Measurements from ENCODE around the gene DNAJC3. TPM values are rescaled to one million over a fixed set of nuclear protein-coding genes. Genes with fewer than 3 reads are reported as not detected.

DNAJC3 gene
- total and polyA plus RNA-seq, 2 of the 8 experiments (the other 6 are each of a cell fraction or from before 2014, with no cell fraction given): 4.3 to 24.1 TPM

- H2AFZ ChIP-seq (ENCODE audit: low read length): no peak overlapping the region
- no peak overlapping the region for H2BK15ac ChIP-seq (ENCODE audit: low read length)
- no peak overlapping the region for H2AK5ac ChIP-seq (ENCODE audit: low read depth, low read length)
- no peak overlapping the region for H3K56ac ChIP-seq (replicated peaks; ENCODE audit: insufficient read length, low read depth, low read length)
- no peak overlapping the region for H3K18ac ChIP-seq (ENCODE audit: extremely low read depth, low read length)
- H3K23ac ChIP-seq (ENCODE audit: insufficient read length): no peak overlapping the region
- no peak overlapping the region for H4K8ac ChIP-seq (ENCODE audit: extremely low read depth, insufficient read depth, low read length)
- no peaks in the 10 kb centered on the region for H3K27me3 ChIP-seq (replicated peaks in 1 of 4; ENCODE audit: control insufficient read depth in 3 of 4, extremely low read depth in 1 of 4, insufficient read depth in 3 of 4, low read length in 3 of 4)
- no peaks in the 10 kb centered on the region for H4K20me1 ChIP-seq (replicated peaks in 1 of 2; ENCODE audit: control insufficient read depth in 1 of 2, insufficient read depth in 2 of 2, low read length in 2 of 2)
- no peak overlapping the region for H2BK12ac ChIP-seq (ENCODE audit: low read depth, low read length)
- H2BK120ac ChIP-seq (replicated peaks; ENCODE audit: low read depth, low read length): no peak overlapping the region
- no peak overlapping the region for H4K91ac ChIP-seq (replicated peaks; ENCODE audit: insufficient read length, low read length)
- FAIRE-seq (no peak), DNase-seq (ENCODE audit: low read depth in 1 of 2, low spot score in 2 of 2) (no peak)
- no peak for TF ChIP-seq GABPA (IDR thresholded peaks at IDR 0.05; ENCODE audit: borderline replicate concordance, insufficient read depth, low read length)
- no peak for TF ChIP-seq NANOG (IDR thresholded peaks at IDR 0.05; ENCODE audit: insufficient read depth, low read depth, low read length, poor library complexity, severe bottlenecking)
- no peak for TF ChIP-seq KDM1A (IDR thresholded peaks at IDR 0.05; ENCODE audit: borderline replicate concordance, low read length)
- no peak overlapping the region for H3K14ac ChIP-seq (ENCODE audit: insufficient read length)
- no peak overlapping the region for H3K4me2 ChIP-seq (ENCODE audit: insufficient read depth in 1 of 2, low read depth in 2 of 2, low read length in 2 of 2)
- no peak overlapping the region for H2BK20ac ChIP-seq (ENCODE audit: low read length)
- no peak overlapping the region for H3K4ac ChIP-seq (replicated peaks; ENCODE audit: insufficient read length, low read depth, low read length)
- H3K27ac ChIP-seq (ENCODE audit: low read depth, low read length): no peak overlapping the region
- no peaks in the 10 kb centered on the region for H3K79me2 ChIP-seq (ENCODE audit: control insufficient read depth in 1 of 2, insufficient read depth in 2 of 2, low read length in 2 of 2)
- peaks cover 4% of the 10 kb centered on the region in 2 experiments; a peak in 2 of 4 replicates for H3K9me3 ChIP-seq (ENCODE audit: insufficient read depth in 2 of 2, low read depth in 1 of 2, low read length in 1 of 2)
- H3K23me2 ChIP-seq (ENCODE audit: low read depth, low read length): no peaks in the 10 kb centered on the region
- 74% methylated on average over 1 of the region's 1 CpG; no CpG with 5 or more reads in 1 of the 2 experiments for WGBS, 2 experiments (ENCODE audit: extremely low coverage in 1 of 2, insufficient coverage in 1 of 2, insufficient read length in 1 of 2, insufficient replicate concordance in 2 of 2, low coverage in 1 of 2, low lambda C conversion rate in 2 of 2, missing lambda C conversion rate in 1 of 2)
- CTCF ChIA-PET (ENCODE audit: partially characterized antibody): interaction anchor here (0.6 to 8.4 kb wide), 60 partner anchors 10 to 1274 kb away, joined by 3 to 142 read pairs (median 4); partner anchors contain the start of genes DNAJC3 and DZIP1
- H3K4me1 ChIP-seq (replicated peaks in 1 of 4; ENCODE audit: control insufficient read depth in 3 of 4, insufficient read depth in 4 of 4, low read length in 3 of 4): no peaks in the 10 kb centered on the region
- H3K9ac ChIP-seq (replicated peaks in 1 of 4; ENCODE audit: extremely low read depth in 1 of 4, low read depth in 3 of 4, low read length in 3 of 4): no peak overlapping the region
- no peak overlapping the region for H4K5ac ChIP-seq (ENCODE audit: insufficient read length, low read depth, low read length)
- no peak overlapping the region for H2BK5ac ChIP-seq (ENCODE audit: low read depth, low read length)
- no peaks in the 10 kb centered on the region for H3K36me3 ChIP-seq (ENCODE audit: control insufficient read depth in 2 of 4, insufficient read depth in 4 of 4, low read length in 3 of 4)
- H3K79me1 ChIP-seq (ENCODE audit: low read depth, low read length): no peaks in the 10 kb centered on the region
- POLR2A ChIA-PET (ENCODE audit: partially characterized antibody): interaction anchor here (1.2 kb wide), 1 partner anchor 190 kb away, joined by 3 read pairs; no protein-coding TSS in a partner anchor
- no peak overlapping the region for H3K4me3 ChIP-seq (ENCODE audit: extremely low read depth in 1 of 4, insufficient read depth in 2 of 4, low read depth in 3 of 4, low read length in 4 of 4)
Observed at GRCh38 chr13:95833719-95834118, 156.8 kb downstream of the DNAJC3 start.
